GM18867 (cell line): Measurements from ENCODE around the gene AOPEP.
"Not testable (repeated sequence)": the region's sequence is repeated elsewhere in the genome, so short reads cannot be mapped to it uniquely, and the experiment has no call there.

Experiments
- ATAC-seq: cut with Tn5 transposase; IDR thresholded peaks from one replicate; pipeline ENCODE4 v1.9.1; 2021; ENCODE audit warnings: mild to moderate bottlenecking, moderate library complexity; ENCODE audit not compliant: unreplicated experiment

Gene AOPEP

GRCh38 chr9:94864862-94865509 lies 138.5 kb downstream of the AOPEP start:
- no peak for ATAC-seq

- no peak for ATAC-seq
Observed at GRCh38 chr9:94865582-94866452, 139.3 kb downstream of the AOPEP start.

GRCh38 chr9:94866770-94867169 lies 140.3 kb downstream of the AOPEP start:
- no peak for ATAC-seq

- ATAC-seq, result no peak
Observed at GRCh38 chr9:94867281-94867841, 140.9 kb downstream of the AOPEP start.

- ATAC-seq, result no peak
Observed at GRCh38 chr9:94867842-94868312, 141.4 kb downstream of the AOPEP start.

- no peak for ATAC-seq
Observed at GRCh38 chr9:94868464-94868863, 142.0 kb downstream of the AOPEP start.

GRCh38 chr9:94869415-94869843 lies 142.9 kb downstream of the AOPEP start:
- no peak for ATAC-seq

- ATAC-seq, result no peak
Observed at GRCh38 chr9:94870465-94870792, 143.9 kb downstream of the AOPEP start.

- ATAC-seq, result no peak
Observed at GRCh38 chr9:94870793-94871558, 144.5 kb downstream of the AOPEP start.

- no peak for ATAC-seq
Observed at GRCh38 chr9:94872083-94872833, 145.8 kb downstream of the AOPEP start.

- no peak for ATAC-seq
Observed at GRCh38 chr9:94872891-94873511, 146.5 kb downstream of the AOPEP start.

GRCh38 chr9:94874316-94874715 lies 147.8 kb downstream of the AOPEP start:
- no peak for ATAC-seq

- peak; percentile 85 for ATAC-seq
Observed at GRCh38 chr9:94875300-94876020, 149.0 kb downstream of the AOPEP start.

- not testable (repeated sequence) for ATAC-seq
Observed at GRCh38 chr9:94878804-94879203, 152.3 kb downstream of the AOPEP start.

GRCh38 chr9:94879230-94879629 lies 152.7 kb downstream of the AOPEP start:
- no peak for ATAC-seq

GRCh38 chr9:94881023-94881422 lies 154.5 kb downstream of the AOPEP start:
- ATAC-seq, result no peak

- ATAC-seq, result no peak
Observed at GRCh38 chr9:94881454-94881853, 155.0 kb downstream of the AOPEP start.

- no peak for ATAC-seq
Observed at GRCh38 chr9:94881940-94882339, 155.4 kb downstream of the AOPEP start.

- no peak for ATAC-seq
Observed at GRCh38 chr9:94882966-94883641, 156.6 kb downstream of the AOPEP start.
